Fibroblast of lung (primary cell): ENCODE results near the gene ANKRD44. TPM values are rescaled to one million over a fixed set of nuclear protein-coding genes. Genes with fewer than 3 reads are reported as not detected.

Experiments used
- DNase-seq, 2 donors: peaks; one replicate each; pipeline versions ENCODE4 v3.0.0 to v3.0.0-alpha.2; 2010; ENCODE audit warnings: low read depth in 2 of 2
- H2AFZ ChIP-seq: 2 replicates; pipeline ENCODE4 v1.5.1; 2012; ENCODE audit warnings: low read length, control low read depth, inconsistent platforms
- H3K27ac ChIP-seq: 2 replicates; pipeline ENCODE4 v1.5.1; 2011; ENCODE audit warnings: low read length, control low read depth; ENCODE audit not compliant: insufficient read depth
- H3K27me3 ChIP-seq: 2 replicates; pipeline ENCODE4 v1.5.1; 2011; ENCODE audit warnings: mild to moderate bottlenecking, low read length; ENCODE audit not compliant: control insufficient read depth, insufficient read depth
- H3K36me3 ChIP-seq: 2 replicates; pipeline ENCODE4 v1.5.1; 2011; ENCODE audit warnings: low read length; ENCODE audit not compliant: control insufficient read depth, insufficient read depth
- H3K4me1 ChIP-seq: 2 replicates; pipeline ENCODE4 v1.5.1; 2011; ENCODE audit warnings: low read length; ENCODE audit not compliant: control insufficient read depth, insufficient read depth; ENCODE audit errors: extremely low read depth
- H3K4me2 ChIP-seq: 2 replicates; pipeline ENCODE4 v1.5.1; 2011; ENCODE audit warnings: low read length, control low read depth; ENCODE audit not compliant: insufficient read depth; ENCODE audit errors: extremely low read depth
- H3K4me3 ChIP-seq, 4 experiments: fragments of 200-600 bp in 1 of 4; sonication (generic) in 1 of 4; replicated peaks in 1 of 4; 2 replicates each; pipeline ENCODE4 v1.5.1; 2011 to 2016; ENCODE audit warnings: low read length in 4 of 4, low read depth in 3 of 4, mild to moderate bottlenecking in 3 of 4, control low read depth in 2 of 4, inconsistent platforms in 1 of 4, mixed read lengths in 1 of 4; ENCODE audit not compliant: insufficient read depth in 1 of 4; ENCODE audit errors: control extremely low read depth in 1 of 4
- H3K79me2 ChIP-seq: 2 replicates; pipeline ENCODE4 v1.5.1; 2012; ENCODE audit warnings: mild to moderate bottlenecking, low read length, inconsistent platforms; ENCODE audit not compliant: control insufficient read depth, insufficient read depth
- H3K9ac ChIP-seq: 2 replicates; pipeline ENCODE4 v1.5.1; 2011; ENCODE audit warnings: mild to moderate bottlenecking, low read length, control low read depth; ENCODE audit not compliant: insufficient read depth
- H3K9me3 ChIP-seq: 2 replicates; pipeline ENCODE4 v1.5.1; 2012; ENCODE audit warnings: low read depth, low read length; ENCODE audit not compliant: control insufficient read depth, insufficient read depth
- H4K20me1 ChIP-seq: 2 replicates; pipeline ENCODE4 v1.5.1; 2011; ENCODE audit warnings: low read length; ENCODE audit not compliant: control insufficient read depth, insufficient read depth; ENCODE audit errors: extremely low read depth
- CTCF ChIP-seq, 2 donors: IDR thresholded peaks in 1 of 2; conservative IDR thresholded peaks in 1 of 2; 1 replicate in 1 of 2; 2 replicates in 1 of 2; pipeline ENCODE4 v1.5.1; 2011 to 2012; ENCODE audit warnings: low read length in 2 of 2, control low read depth in 1 of 2, inconsistent platforms in 1 of 2, low read depth in 1 of 2, mild to moderate bottlenecking in 1 of 2
- EZH2 ChIP-seq: IDR thresholded peaks from 2 replicates; pipeline ENCODE4 v1.5.1; 2012; ENCODE audit warnings: low read length, control low read depth, mild to moderate bottlenecking; ENCODE audit errors: missing control alignments
- polyA plus RNA-seq, 2 donors: library from polyadenylated mRNA; depleted of rRNA in 1 of 2; stranded (reverse) in 1 of 2; unstranded in 1 of 2; fragments of >200 nt; gene quantifications; 2 replicates each; pipeline ENCODE4 v1.2.1, GENCODE V29; 2011 to 2012; ENCODE audit warnings: missing spikeins in 1 of 2
- total RNA-seq: library from RNA; depleted of rRNA; stranded (reverse); fragments of >200 nt; gene quantifications from 2 replicates; pipeline ENCODE4 v1.2.1, GENCODE V29; 2014

Gene ANKRD44
- total and polyA plus RNA-seq, 2 donors (not counting 1 experiment from before 2014, with no cell fraction given): 7.6 to 9.7 TPM

GRCh38 chr2:197089655-197090054 lies 220.9 kb downstream of the ANKRD44 start:
- Histone ChIP-seq H3K9me3 (no peaks in the 10 kb centered on the region), H3K4me2 (no peak overlapping the region), H3K4me3 (no peak overlapping the region), H3K27ac (no peak overlapping the region), H4K20me1 (no peaks in the 10 kb centered on the region), H3K27me3 (no peaks in the 10 kb centered on the region), H3K79me2 (no peaks in the 10 kb centered on the region), H2AFZ (no peak overlapping the region), H3K9ac (no peak overlapping the region), H3K4me1 (no peaks in the 10 kb centered on the region), H3K36me3 (no peaks in the 10 kb centered on the region)
- DNase-seq: no peak
- TF ChIP-seq EZH2 (no peak), CTCF (conservative IDR thresholded peaks at IDR 0.05 in 1 of 2, IDR thresholded peaks at IDR 0.05 in 1 of 2; ENCODE audit: low read depth in 1 of 2, low read length in 2 of 2) (no peak)

- no peaks in the 10 kb centered on the region for H3K27me3 ChIP-seq
- H3K4me3 ChIP-seq: no peak overlapping the region
- H3K79me2 ChIP-seq: no peaks in the 10 kb centered on the region
- peak; percentile 76 to 84 for DNase-seq
- no peaks in the 10 kb centered on the region for H3K36me3 ChIP-seq
- H4K20me1 ChIP-seq: no peaks in the 10 kb centered on the region
- no peak overlapping the region for H2AFZ ChIP-seq
- TF ChIP-seq EZH2 (no peak), CTCF (conservative IDR thresholded peaks at IDR 0.05 in 1 of 2, IDR thresholded peaks at IDR 0.05 in 1 of 2; ENCODE audit: low read depth in 1 of 2, low read length in 2 of 2) (no peak)
- H3K9ac ChIP-seq: no peak overlapping the region
- H3K9me3 ChIP-seq: no peaks in the 10 kb centered on the region
- H3K4me1 ChIP-seq: no peaks in the 10 kb centered on the region
- H3K27ac ChIP-seq: no peak overlapping the region
- no peak overlapping the region for H3K4me2 ChIP-seq
Measured at GRCh38 chr2:197088694-197089093, 221.9 kb downstream of the ANKRD44 start.

GRCh38 chr2:197086500-197086899 lies 224.1 kb downstream of the ANKRD44 start:
- no peaks in the 10 kb centered on the region for H3K27me3 ChIP-seq
- H3K79me2 ChIP-seq: no peaks in the 10 kb centered on the region
- H3K4me3 ChIP-seq: no peak overlapping the region
- no peaks in the 10 kb centered on the region for H4K20me1 ChIP-seq
- DNase-seq: no peak
- H3K4me2 ChIP-seq: no peak overlapping the region
- H3K27ac ChIP-seq: no peak overlapping the region
- H2AFZ ChIP-seq: no peak overlapping the region
- H3K9ac ChIP-seq: no peak overlapping the region
- no peaks in the 10 kb centered on the region for H3K4me1 ChIP-seq
- H3K36me3 ChIP-seq: no peaks in the 10 kb centered on the region
- H3K9me3 ChIP-seq: no peaks in the 10 kb centered on the region
- TF ChIP-seq EZH2 (no peak), CTCF (conservative IDR thresholded peaks at IDR 0.05 in 1 of 2, IDR thresholded peaks at IDR 0.05 in 1 of 2; ENCODE audit: low read depth in 1 of 2, low read length in 2 of 2) (no peak)
